ENCODE results near the gene EML6.

- TF ChIP-seq CTCF (IDR thresholded peaks at IDR 0.05) (no peak), EZH2phosphoT487 (IDR thresholded peaks at IDR 0.05) (no peak)
Measured at GRCh38 chr2:54942373-54942772, 218.9 kb downstream of the EML6 start.
